ENCODE measurements around the gene PSMC1. TPM values are rescaled to one million over a fixed set of nuclear protein-coding genes. Genes with fewer than 3 reads are reported as not detected.
A peak's percentile ranks its signal among the peaks of the same experiment; 100 is the strongest.

Gene PSMC1
- total RNA-seq, 6 experiments from 2014 or later, result 40.1 to 79.0 (median 54.4) TPM

GRCh38 chr14:90281756-90282155, 25.4 kb downstream of the PSMC1 start:
- Histone ChIP-seq H3K4me1 (peaks cover 0 to 7% (median 3%) of the 10 kb centered on the region in 4 donors), H3K36me3 (peaks cover 0 to 54% (median 12%) of the 10 kb centered on the region in 4 donors), H3K27me3 (no peaks in the 10 kb centered on the region), H3K9me3 (no peaks in the 10 kb centered on the region), H3K4me3 (no peak overlapping the region), H3K27ac (no peak overlapping the region)
- intact Hi-C loops (cut with DNase I), result no loop called here
- DNase-seq (no peak), ATAC-seq (no peak)
- TF ChIP-seq POLR2A (IDR thresholded peaks at IDR 0.05) (no peak), CTCF (IDR thresholded peaks at IDR 0.05) (no peak)

DNA sequence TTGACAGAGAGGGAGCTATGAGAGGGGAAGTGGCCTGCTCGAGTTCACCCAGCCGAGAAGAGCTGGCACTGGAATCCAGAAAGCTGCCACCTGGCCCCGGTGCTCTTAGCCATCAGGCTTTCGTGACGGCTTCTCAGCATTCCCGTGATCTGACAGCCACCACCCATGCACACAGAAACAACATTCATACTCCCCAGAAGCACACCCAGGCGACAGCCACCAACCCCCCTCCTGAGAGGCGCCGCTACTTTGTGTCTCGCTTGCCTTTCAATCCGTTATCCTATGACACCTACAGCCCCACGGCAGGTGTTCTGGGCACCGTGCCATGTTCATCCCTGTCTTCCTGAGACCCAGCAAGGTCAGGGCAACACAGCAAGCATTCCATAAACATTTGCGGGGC, 31.4 kb downstream of the PSMC1 start:
- Histone ChIP-seq H3K27ac (no peak overlapping the region), H3K9me3 (no peaks in the 10 kb centered on the region), H3K4me1 (peaks cover 0 to 11% (median 0%) of the 10 kb centered on the region in 4 donors), H3K36me3 (peaks cover 0 to 66% (median 32%) of the 10 kb centered on the region in 4 donors), H3K27me3 (no peaks in the 10 kb centered on the region), H3K4me3 (no peak overlapping the region)
- no peak for TF ChIP-seq CTCF (IDR thresholded peaks at IDR 0.05)
- no peak for TF ChIP-seq POLR2A (IDR thresholded peaks at IDR 0.05)
- intact Hi-C loops (cut with DNase I), result no loop called here
- ATAC-seq (no peak), DNase-seq (peak in 1 of 3 donors; percentile 48)
- 56% methylated on average over 2 of the region's 14 CpGs for WGBS (ENCODE audit: insufficient coverage, low coverage, low lambda C conversion rate, missing lambda C conversion rate)

- ATAC-seq (peak; percentile 75 to 99 (median 86)), DNase-seq (peak; percentile 50 to 76 (median 75))
- Histone ChIP-seq H3K9me3 (no peaks in the 10 kb centered on the region), H3K4me1 (peaks cover 0 to 11% (median 0%) of the 10 kb centered on the region in 4 donors), H3K4me3 (no peak overlapping the region), H3K27ac (no peak overlapping the region), H3K27me3 (no peaks in the 10 kb centered on the region), H3K36me3 (peaks cover 0 to 62% (median 33%) of the 10 kb centered on the region in 4 donors)
- WGBS (ENCODE audit: insufficient coverage, low coverage, low lambda C conversion rate, missing lambda C conversion rate), result 29% methylated on average over 6 of the region's 12 CpGs
- intact Hi-C loops (cut with DNase I), result no loop called here
- TF ChIP-seq CTCF (IDR thresholded peaks at IDR 0.05) (no peak), POLR2A (IDR thresholded peaks at IDR 0.05) (no peak)
Observed at GRCh38 chr14:90288651-90289355, 32.5 kb downstream of the PSMC1 start.

GRCh38 chr14:90290337-90291011, 34.1 kb downstream of the PSMC1 start:
- no peak for TF ChIP-seq CTCF (IDR thresholded peaks at IDR 0.05)
- no peak for TF ChIP-seq POLR2A (IDR thresholded peaks at IDR 0.05)
- H3K4me3 ChIP-seq, result no peak overlapping the region
- no peak overlapping the region for H3K27ac ChIP-seq
- peaks cover 0 to 54% (median 29%) of the 10 kb centered on the region in 4 donors for H3K36me3 ChIP-seq
- 96% methylated on average over 5 of the region's 6 CpGs for WGBS (ENCODE audit: insufficient coverage, low coverage, low lambda C conversion rate, missing lambda C conversion rate)
- no peaks in the 10 kb centered on the region for H3K27me3 ChIP-seq
- no peaks in the 10 kb centered on the region for H3K9me3 ChIP-seq
- peaks cover 0 to 11% (median 0%) of the 10 kb centered on the region in 4 donors for H3K4me1 ChIP-seq
- intact Hi-C loops (cut with DNase I), result no loop called here
- DNase-seq, result no peak
- no peak for ATAC-seq

Data from right lobe of liver (tissue), 6 donors.